ENCODE measurements around the gene SPOCK1.

SPOCK1 gene

DNA sequence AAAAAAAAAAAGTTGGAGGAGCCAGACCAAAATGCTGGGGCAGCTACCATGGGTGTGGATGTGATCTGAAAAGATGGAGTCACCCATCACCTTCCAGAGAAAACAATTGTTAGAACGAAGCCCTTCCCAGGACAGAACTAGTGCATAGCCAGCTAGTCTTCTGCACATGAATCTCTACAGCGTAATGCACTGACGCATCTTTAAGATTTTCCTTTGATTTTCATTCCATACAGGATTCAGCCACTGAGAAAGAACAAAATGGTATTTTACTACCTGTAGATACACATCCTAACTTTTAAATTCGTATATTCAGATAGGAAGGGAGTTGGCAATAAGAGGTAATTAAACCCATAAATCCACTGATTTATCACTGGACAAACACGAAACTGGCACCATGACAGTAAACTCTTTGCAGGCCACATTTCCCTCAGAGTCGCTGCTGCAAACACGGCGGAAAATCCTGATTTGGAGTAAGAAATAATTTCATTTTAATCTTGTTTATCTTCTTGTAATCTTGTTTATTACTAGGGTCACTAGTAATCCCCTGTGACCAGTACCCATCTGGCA is 206.6 kb downstream of the SPOCK1 start:
- DNase-seq (ENCODE audit: low spot score), result no peak

DNA sequence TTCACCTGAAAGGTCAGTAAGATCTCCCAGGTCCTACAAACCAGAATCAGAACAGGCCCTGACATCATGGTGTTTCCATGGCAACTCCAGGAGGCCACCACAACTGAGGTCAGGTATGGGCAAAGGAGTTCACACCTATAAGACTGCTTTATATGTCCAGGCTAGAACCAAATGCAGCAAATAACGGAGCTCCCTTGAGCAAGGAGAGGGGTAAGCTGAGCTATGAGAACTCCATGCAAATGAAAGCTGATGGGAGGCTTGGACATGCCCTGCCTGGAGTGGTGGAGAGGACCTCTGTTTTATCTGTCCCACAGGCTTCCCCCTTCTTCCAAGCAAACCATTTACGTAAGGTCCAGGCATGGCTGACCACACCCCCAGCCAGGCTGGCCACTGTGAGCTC is 207.7 kb downstream of the SPOCK1 start:
- DNase-seq (ENCODE audit: low spot score), result no peak

DNA sequence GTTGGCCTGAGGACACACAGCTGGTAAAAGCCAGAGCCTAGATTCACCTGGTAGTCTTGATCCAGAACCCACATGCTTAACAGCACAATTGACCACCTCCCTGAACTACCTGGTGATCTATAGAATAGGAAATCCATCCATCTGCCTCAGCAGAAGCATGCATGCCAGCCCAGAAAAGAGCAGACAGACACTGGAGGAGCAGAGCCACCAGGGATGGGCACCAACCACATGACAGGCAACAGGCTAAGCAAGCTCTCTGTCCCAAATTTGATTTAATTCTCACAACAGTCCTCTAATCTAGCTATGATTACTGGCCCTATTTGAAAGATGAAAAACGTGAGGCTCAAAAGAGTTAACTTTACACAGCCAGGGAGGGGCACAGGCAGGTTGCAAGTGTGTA is 208.1 kb downstream of the SPOCK1 start:
- DNase-seq (ENCODE audit: low spot score), result no peak

DNA sequence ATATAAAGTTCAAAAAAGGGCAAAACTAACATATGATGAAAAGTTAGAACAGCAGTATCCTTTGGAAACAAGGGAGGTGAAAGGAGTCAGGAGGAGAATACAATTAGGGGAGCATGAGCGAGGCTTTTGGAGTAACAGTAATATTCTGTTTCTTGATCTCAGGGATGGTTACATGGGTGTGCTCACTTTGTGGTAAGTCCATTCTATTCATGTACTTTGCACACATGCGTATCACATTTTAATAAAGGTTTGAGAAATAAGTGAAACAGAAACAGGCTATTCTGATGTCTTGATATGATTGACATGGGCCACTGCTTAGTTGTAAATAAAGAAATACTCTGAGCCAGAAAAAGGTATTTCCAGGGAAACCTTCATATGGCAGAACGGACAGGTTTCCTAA is 208.8 kb downstream of the SPOCK1 start:
- no peak for DNase-seq (ENCODE audit: low spot score)

DNA sequence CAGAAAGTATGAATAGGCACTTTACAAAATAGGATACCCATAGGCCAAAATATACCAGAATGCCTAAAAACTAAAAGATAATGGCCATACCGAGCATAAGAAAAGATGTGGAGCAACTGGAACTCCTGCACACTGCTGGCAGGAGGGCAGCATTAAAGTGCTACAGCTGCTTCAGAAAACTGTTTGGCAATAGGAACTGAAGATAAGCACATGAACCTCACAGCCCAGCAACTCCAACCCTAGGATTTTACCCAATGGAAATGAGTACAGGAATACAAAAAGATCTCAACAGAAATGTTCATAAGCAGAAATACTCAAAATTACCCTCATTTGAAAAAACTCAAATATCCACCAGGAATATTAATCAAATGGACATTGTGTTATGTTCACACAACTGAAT is 209.3 kb downstream of the SPOCK1 start:
- no peak for DNase-seq (ENCODE audit: low spot score)

DNA sequence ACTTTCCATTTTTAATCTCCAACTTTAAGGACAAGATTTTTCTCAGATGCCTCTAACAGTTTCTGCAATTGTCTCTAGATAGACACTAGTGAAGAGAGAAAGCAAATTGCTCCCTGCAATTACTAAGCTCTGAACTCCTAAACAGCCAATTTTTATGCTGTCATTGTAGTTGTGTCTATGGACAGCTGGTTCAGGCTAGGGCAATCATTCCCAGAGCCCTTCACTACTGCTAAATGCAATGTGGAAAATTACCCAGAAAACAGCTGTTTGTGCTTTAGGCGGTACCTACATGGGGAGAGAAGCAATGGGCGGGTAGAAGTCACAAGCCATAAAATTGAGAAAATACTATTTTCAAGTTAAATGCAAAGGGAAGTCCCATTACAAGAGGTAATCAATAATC is 211.6 kb downstream of the SPOCK1 start:
- DNase-seq (ENCODE audit: low spot score), result no peak

DNA sequence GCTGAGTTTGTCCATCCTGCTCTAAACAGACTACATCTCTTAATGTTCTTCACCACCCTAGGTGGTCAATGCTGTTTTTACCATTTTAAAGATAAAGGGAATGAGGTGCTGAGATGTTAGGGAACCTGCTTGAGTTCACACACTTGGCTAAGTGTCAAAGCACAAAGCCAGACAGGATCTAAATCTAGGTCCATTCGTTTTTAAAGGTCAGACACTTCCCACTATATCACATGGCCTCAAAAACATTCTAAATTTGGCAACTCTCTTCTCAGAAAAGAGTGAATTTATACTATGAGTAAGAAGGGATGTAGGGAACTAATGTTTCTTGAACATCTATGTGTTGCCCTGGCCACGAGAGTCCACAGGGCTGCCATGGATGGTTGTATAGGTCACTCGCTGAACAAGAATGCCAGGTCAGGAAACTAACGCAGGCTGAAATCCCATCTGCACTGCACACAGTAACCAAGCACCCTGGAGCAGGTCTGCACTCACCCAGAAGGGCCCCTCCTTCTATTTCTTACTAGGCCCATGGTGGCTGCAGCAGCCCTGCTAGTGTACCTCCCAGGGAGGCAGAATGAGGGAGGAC is 213.0 kb downstream of the SPOCK1 start:
- DNase-seq (ENCODE audit: low spot score), result no peak

GRCh38 chr5:137283801-137284200 is 215.3 kb downstream of the SPOCK1 start:
- no peak for DNase-seq (ENCODE audit: low spot score)

GRCh38 chr5:137282216-137282615 is 216.9 kb downstream of the SPOCK1 start:
- no peak for DNase-seq (ENCODE audit: low spot score)

GRCh38 chr5:137281201-137281600 is 217.9 kb downstream of the SPOCK1 start:
- DNase-seq (ENCODE audit: low spot score), result no peak

GRCh38 chr5:137280656-137281055 is 218.5 kb downstream of the SPOCK1 start:
- no peak for DNase-seq (ENCODE audit: low spot score)

DNA sequence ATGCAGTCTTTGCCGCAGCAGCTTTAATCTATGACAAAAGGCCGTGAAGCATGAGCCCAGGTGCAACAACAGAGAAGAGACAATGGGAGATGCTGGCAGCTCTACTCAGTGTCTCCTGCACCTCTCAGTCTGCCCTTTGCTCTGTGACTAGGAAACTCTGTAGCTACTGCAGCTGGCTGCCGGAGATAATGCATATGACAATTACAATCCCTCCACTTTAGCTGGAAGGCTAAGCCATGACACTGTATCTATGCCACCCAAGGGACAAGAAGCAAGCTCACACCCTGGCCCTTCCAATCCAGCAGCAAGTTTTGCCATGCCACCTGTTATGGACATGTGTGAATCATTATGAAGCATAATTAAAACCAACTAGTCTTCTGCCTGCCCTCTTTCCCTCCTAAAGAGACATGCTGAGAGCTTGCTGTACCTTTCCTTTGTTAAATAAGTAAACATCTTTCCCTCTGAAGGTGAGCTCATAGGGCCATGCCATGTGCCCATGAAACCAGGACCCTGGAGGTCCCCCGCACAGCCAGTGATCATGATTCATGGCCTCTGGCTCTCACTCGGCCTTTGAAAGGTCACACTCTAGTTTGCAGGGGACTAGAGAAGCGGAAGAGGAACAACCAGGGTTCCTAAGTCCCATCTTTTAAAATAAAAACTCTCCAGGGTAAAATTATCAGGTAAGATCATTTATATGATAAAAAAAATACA is 219.4 kb downstream of the SPOCK1 start:
- DNase-seq (ENCODE audit: low spot score), result no peak

- no peak for DNase-seq (ENCODE audit: low spot score)
These were observed 220.7 kb downstream of the SPOCK1 start for GRCh38 chr5:137278476-137278875.

DNA sequence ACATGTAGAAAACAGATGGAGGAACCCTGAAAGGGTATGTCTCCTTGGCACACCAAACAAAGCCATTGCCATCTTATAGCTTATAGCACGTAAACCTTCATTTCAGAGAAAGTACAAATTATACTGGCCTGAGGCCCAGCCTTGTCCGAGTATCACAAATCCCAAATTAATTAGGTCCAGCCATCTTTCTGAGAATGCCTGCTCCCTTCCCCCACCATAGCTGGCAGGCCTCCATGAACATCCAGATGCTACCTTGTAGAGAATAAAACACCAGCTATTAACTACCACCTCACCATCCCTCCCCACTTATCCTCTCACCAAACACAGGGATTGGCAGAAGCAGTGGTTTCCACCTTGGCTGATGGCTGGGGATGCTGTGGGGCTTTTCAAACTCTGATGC is 224.0 kb downstream of the SPOCK1 start:
- DNase-seq (ENCODE audit: low spot score), result no peak

DNA sequence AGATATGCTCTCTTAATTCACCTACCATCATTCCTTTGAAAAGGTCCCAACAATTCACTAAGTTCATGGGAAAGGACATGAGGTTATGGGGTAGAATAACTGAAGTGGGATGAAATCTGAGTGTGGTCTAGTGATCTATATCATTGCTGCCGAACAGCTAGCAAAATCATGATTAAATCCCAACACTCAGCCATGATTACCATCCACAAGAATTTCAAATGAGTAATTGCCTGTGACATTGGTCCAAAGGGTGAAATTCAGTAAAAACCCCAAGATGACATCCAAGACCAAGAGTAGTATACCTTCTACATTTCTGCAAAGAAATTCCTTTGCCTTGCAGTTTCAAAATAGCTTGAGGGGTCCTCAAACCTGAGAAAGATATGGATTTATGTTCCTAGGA is 225.6 kb downstream of the SPOCK1 start:
- DNase-seq (ENCODE audit: low spot score), result no peak

DNA sequence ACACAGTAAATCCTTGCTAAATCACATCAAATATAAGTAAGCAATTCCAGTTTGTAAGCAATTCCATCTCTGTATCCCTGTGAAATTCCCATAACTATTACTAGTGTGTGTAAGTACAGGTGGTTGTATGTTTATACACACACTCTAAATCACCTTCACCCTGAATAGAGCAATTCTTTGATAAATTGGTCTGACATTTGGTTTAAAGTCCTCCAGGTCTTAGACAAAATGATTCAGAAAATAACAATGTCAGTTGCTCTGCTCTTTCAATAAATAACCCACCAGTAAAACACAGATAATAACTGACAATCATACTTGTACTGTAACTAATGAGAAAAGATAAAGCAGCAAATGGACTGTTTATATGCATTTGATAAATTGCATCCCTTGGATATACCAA is 226.3 kb downstream of the SPOCK1 start:
- DNase-seq (ENCODE audit: low spot score), result no peak

- DNase-seq (ENCODE audit: low spot score), result no peak
These were observed 229.2 kb downstream of the SPOCK1 start for GRCh38 chr5:137269946-137270345.

DNA sequence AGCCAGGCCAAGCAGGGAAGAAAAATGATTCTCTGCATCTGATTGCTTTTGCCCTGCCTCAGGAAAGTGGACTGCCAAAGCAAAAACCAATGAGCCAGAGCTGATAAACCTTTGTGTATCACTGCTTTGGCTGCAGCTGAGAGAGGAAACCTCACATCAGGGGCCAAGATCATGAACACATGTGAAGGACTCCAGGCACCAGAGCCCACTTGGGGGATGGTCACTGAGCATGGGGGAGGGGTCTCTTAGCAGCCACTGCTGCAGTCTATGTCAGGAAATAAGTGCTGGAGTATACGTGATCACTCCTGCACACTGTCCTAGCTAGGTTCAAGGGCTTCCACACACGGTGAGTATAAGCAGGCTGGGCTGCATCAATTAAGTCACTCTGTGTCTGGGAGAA is 229.9 kb downstream of the SPOCK1 start:
- DNase-seq (ENCODE audit: low spot score), result no peak

DNA sequence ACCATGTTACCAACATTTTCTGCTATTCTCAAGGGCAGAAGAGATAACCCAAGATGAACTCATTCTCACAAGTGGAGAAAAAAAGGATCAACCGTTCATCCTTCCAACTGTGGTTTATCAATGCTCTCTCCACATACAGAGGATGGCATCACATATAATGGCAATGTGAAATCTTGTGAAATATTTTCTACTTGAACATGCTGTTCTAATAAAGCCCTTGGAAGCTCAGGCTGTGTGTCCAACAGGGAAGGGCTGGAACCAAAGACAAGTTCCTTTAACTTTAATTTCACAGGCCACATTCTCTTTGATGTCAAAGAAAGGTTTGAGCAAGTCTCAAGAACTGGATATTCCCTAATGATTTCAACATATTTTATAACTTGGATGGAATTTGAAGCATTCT is 230.5 kb downstream of the SPOCK1 start:
- DNase-seq (ENCODE audit: low spot score), result no peak

GRCh38 chr5:137266186-137266585 is 232.9 kb downstream of the SPOCK1 start:
- DNase-seq (ENCODE audit: low spot score), result no peak

DNA sequence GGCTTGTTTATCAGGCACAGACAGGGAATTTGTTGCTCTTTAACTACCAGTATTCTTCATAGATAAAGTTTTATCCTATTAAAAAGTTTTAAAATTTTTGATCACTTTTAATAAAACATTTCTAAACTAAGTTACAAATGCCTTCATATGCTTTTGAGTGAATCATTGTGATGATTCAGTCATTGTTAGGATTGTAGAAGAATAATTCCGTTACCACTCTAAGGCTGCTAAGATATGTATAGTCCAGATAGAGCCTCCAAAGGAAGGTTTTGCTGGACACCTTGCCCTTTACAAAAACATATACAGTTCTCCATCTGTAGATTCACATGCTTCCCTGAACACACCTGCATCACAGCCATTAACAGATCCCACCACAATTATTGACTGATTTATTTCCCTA is 233.7 kb downstream of the SPOCK1 start:
- no peak for DNase-seq (ENCODE audit: low spot score)

DNA sequence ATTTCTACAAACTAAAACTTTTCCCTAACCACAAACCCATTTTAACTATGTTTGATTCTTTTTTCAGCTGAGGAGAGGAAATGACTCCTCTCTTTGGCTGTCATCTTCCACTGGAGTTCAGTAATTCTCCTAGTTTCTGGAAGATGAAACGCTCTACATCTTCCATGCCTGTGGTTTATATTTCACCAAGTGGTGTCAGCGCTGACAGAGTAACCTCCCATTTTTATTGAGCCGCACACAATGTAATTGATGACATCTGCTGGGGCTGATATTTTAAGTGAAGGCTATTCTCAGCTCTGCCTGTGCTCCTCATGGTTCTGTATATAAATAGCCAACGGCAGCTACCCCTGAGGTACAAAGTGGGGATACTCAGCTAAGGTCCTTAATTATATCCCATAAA is 234.6 kb downstream of the SPOCK1 start:
- DNase-seq (ENCODE audit: low spot score), result no peak

DNA sequence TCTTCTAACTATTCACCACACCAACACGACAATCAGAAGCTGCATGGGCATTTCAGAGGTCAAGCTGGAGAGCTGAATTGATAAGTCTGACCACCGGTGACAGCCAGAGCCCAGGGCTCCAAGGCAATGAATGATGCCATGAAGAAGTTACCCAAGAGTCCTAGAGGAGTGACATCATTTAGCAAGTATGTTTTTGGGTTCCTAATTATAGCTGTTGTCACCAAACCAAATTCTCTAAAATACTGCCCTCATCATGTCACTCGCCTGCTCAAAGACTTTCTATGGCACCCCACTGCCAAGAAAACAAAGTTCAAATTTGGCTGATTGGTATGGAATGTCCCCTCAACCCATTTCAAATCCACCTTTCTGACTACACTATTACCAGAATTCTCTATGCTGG is 235.1 kb downstream of the SPOCK1 start:
- DNase-seq (ENCODE audit: low spot score), result no peak
